MM.1S (cell line): ENCODE data around the gene NT5DC2.

Experiments
- DNase-seq: peaks from one replicate; pipeline ENCODE4 v3.0.0-alpha.2; 2015
- H2AFZ ChIP-seq: fragments of 300-600 bp; sonication (generic); 2 replicates; pipeline ENCODE4 v1.6.0; 2016; ENCODE audit warnings: antibody characterized with exemption, low read length
- H3F3A ChIP-seq: fragments of 300-600 bp; sonication (generic); 2 replicates; pipeline ENCODE4 v1.6.1; 2016; ENCODE audit warnings: mild to moderate bottlenecking, antibody characterized with exemption, low read length, moderate library complexity, mixed read lengths; ENCODE audit not compliant: insufficient read depth
- H3K27ac ChIP-seq: fragments of 300-600 bp; sonication (generic); 2 replicates; pipeline ENCODE4 v1.5.1; 2016; ENCODE audit warnings: mild to moderate bottlenecking, low read length
- H3K27me3 ChIP-seq: fragments of 300-600 bp; sonication (generic); replicated peaks from 2 replicates; pipeline ENCODE4 v1.6.0; 2016; ENCODE audit warnings: low read length; ENCODE audit not compliant: insufficient read depth
- H3K36me3 ChIP-seq: fragments of 300-600 bp; sonication (generic); replicated peaks from 2 replicates; pipeline ENCODE4 v1.6.1; 2016; ENCODE audit warnings: mild to moderate bottlenecking, low read length, mixed read lengths; ENCODE audit not compliant: insufficient read depth
- H3K4me1 ChIP-seq: fragments of 300-600 bp; sonication (generic); 2 replicates; pipeline ENCODE4 v1.6.1; 2016; ENCODE audit warnings: low read length, mixed read lengths
- H3K4me2 ChIP-seq: fragments of 300-600 bp; sonication (generic); 2 replicates; pipeline ENCODE4 v1.6.0; 2016; ENCODE audit warnings: low read depth, low read length
- H3K4me3 ChIP-seq: fragments of 300-600 bp; sonication (generic); 2 replicates; pipeline ENCODE4 v1.5.1; 2016; ENCODE audit warnings: low read length, mixed read lengths
- H3K79me2 ChIP-seq: fragments of 300-600 bp; sonication (generic); 2 replicates; pipeline ENCODE4 v1.6.1; 2016; ENCODE audit warnings: mixed run types, low read length, mixed read lengths
- H3K9ac ChIP-seq: fragments of 300-600 bp; sonication (generic); 2 replicates; pipeline ENCODE4 v1.6.1; 2016; ENCODE audit warnings: low read length, mixed read lengths
- H3K9me2 ChIP-seq: fragments of 300-600 bp; sonication (generic); replicated peaks from 2 replicates; pipeline ENCODE4 v1.6.1; 2016; ENCODE audit warnings: mild to moderate bottlenecking, low read length, mixed read lengths; ENCODE audit not compliant: insufficient read depth
- H3K9me3 ChIP-seq: fragments of 300-600 bp; sonication (generic); replicated peaks from 2 replicates; pipeline ENCODE4 v1.6.1; 2016; ENCODE audit warnings: mild to moderate bottlenecking, low read length, mixed read lengths; ENCODE audit not compliant: insufficient read depth
- H4K20me1 ChIP-seq: fragments of 300-600 bp; sonication (generic); 2 replicates; pipeline ENCODE4 v1.6.1; 2016; ENCODE audit warnings: mild to moderate bottlenecking, low read length, moderate library complexity, mixed read lengths; ENCODE audit not compliant: insufficient read depth
- EZH2 ChIP-seq: fragments of 300-600 bp; sonication (generic); optimal IDR thresholded peaks from 2 replicates; pipeline ENCODE3; 2017; ENCODE audit warnings: low read depth, mild to moderate bottlenecking, antibody characterized with exemption, low read length, mixed read lengths
- EZH2phosphoT487 ChIP-seq: fragments of 300-600 bp; sonication (generic); IDR thresholded peaks from 2 replicates; pipeline ENCODE4 v1.6.1; 2018; ENCODE audit warnings: antibody characterized with exemption, low read length
- TF ChIP-seq, protein P1 (sequence below): fragments of 300-600 bp; sonication (generic); IDR thresholded peaks from 2 replicates; pipeline ENCODE4 v1.5.1; 2016; ENCODE audit warnings: antibody characterized with exemption, low read length, mixed read lengths

Gene NT5DC2

DNA sequence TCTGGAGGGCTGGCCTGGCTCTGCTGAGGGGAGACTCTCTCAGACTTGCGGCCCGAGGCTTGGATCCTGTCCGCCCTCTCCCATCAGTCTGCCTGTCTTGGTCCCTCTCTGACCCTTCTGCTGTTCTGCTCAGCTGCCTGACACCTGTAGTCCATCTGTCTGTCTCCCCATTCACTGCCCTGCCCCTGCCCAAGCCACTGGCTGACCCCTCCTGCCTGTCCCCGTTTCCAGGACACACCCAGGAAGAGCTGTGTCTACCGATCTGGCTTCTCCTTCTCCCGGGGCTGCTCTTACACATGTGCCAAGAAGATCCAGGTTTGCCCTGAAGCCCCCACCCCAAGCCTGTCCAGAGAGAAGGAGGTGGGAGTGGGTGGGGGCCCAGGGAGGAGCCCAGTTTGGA, 18.5 kb downstream of the NT5DC2 start:
- Histone ChIP-seq H3K4me1 (no peaks in the 10 kb centered on the region), H3K9me2 (no peaks in the 10 kb centered on the region), H3K79me2 (no peaks in the 10 kb centered on the region), H3K27me3 (peaks cover 39% of the 10 kb centered on the region), H2AFZ (no peak overlapping the region), H3K36me3 (no peaks in the 10 kb centered on the region), H3K4me2 (no peak overlapping the region), H3K9ac (no peak overlapping the region), H4K20me1 (no peaks in the 10 kb centered on the region), H3K4me3 (no peak overlapping the region), H3K27ac (no peak overlapping the region), H3F3A (no peaks in the 10 kb centered on the region), H3K9me3 (no peaks in the 10 kb centered on the region)
- DNase-seq: no peak
- TF ChIP-seq EZH2phosphoT487: no peak
- TF ChIP-seq, protein P1, sequence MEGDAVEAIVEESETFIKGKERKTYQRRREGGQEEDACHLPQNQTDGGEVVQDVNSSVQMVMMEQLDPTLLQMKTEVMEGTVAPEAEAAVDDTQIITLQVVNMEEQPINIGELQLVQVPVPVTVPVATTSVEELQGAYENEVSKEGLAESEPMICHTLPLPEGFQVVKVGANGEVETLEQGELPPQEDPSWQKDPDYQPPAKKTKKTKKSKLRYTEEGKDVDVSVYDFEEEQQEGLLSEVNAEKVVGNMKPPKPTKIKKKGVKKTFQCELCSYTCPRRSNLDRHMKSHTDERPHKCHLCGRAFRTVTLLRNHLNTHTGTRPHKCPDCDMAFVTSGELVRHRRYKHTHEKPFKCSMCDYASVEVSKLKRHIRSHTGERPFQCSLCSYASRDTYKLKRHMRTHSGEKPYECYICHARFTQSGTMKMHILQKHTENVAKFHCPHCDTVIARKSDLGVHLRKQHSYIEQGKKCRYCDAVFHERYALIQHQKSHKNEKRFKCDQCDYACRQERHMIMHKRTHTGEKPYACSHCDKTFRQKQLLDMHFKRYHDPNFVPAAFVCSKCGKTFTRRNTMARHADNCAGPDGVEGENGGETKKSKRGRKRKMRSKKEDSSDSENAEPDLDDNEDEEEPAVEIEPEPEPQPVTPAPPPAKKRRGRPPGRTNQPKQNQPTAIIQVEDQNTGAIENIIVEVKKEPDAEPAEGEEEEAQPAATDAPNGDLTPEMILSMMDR: no peak
- no peak for TF ChIP-seq EZH2

DNA sequence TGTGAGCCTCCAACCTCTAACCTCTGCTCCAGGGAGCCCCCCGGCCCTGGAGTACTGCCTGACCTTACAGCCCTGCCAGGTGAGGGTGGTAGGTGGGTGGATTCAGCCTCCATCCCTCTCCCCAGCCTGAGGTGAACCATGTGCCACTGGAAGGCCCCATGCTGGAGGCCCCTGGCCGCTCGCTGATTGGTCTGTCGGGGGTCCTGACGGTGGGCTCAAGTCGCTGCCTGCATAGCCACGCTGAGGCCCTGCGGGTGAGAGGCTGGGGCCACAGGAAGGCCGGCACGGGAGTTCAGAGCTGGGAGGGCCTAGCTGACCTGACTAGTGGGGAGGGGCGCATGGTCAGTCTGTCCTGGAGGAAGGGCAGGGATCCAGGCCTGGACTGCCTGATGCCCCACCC, 19.1 kb downstream of the NT5DC2 start:
- H4K20me1 ChIP-seq: no peaks in the 10 kb centered on the region
- H3K36me3 ChIP-seq: no peaks in the 10 kb centered on the region
- TF ChIP-seq EZH2phosphoT487 (no peak), EZH2 (no peak)
- TF ChIP-seq, protein P1: no peak
- no peaks in the 10 kb centered on the region for H3F3A ChIP-seq
- no peak for DNase-seq
- no peak overlapping the region for H3K4me3 ChIP-seq
- H3K9me2 ChIP-seq: no peaks in the 10 kb centered on the region
- H3K9ac ChIP-seq: no peak overlapping the region
- H3K4me1 ChIP-seq: no peaks in the 10 kb centered on the region
- peaks cover 39% of the 10 kb centered on the region for H3K27me3 ChIP-seq
- H3K4me2 ChIP-seq: no peak overlapping the region
- no peak overlapping the region for H2AFZ ChIP-seq
- H3K27ac ChIP-seq: no peak overlapping the region
- H3K9me3 ChIP-seq: no peaks in the 10 kb centered on the region
- no peaks in the 10 kb centered on the region for H3K79me2 ChIP-seq

DNA sequence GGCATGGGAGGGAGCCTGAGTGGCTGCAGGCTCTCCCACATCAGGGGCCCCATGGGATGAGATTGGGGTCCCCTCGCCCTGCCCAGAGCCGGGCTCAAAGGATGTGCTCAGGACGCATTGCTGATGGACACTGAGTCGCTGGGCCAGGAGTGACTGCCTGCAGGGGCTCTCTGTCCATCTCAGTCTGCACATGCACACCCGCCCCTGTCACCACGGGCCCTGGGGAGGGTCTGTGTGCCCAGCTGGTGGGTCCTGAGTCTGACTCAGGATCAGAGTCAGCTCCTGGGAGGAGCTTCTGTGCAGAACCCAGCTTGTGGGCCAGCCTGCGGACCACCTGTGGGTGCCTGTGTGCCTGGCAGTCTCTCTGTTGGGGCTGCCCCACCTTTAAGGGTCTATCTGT, 20.4 kb downstream of the NT5DC2 start:
- Histone ChIP-seq H2AFZ (no peak overlapping the region), H3K36me3 (no peaks in the 10 kb centered on the region), H3K27ac (no peak overlapping the region), H3K9ac (no peak overlapping the region), H3K27me3 (peaks cover 39% of the 10 kb centered on the region), H3K9me2 (no peaks in the 10 kb centered on the region), H3K4me2 (no peak overlapping the region), H4K20me1 (no peaks in the 10 kb centered on the region), H3F3A (no peaks in the 10 kb centered on the region), H3K9me3 (no peaks in the 10 kb centered on the region), H3K79me2 (no peaks in the 10 kb centered on the region), H3K4me3 (no peak overlapping the region), H3K4me1 (no peaks in the 10 kb centered on the region)
- TF ChIP-seq, protein P1: no peak
- TF ChIP-seq EZH2phosphoT487: no peak
- no peak for TF ChIP-seq EZH2
- no peak for DNase-seq
